Thyroid gland (tissue), 4 donors: ENCODE data around the gene SUN1. TPM values are rescaled to one million over a fixed set of nuclear protein-coding genes. Genes with fewer than 3 reads are reported as not detected.

Source experiments
- DNase-seq, 2 donors: peaks; one replicate each; pipeline ENCODE4 v3.0.0-alpha.2; 2019
- H3K27ac ChIP-seq, 3 donors: fragments of 200-600 bp; sonication (generic); 1 replicate in 2 of 3; 2 replicates in 1 of 3; pipeline ENCODE4 v1.5.1; 2016 to 2019; ENCODE audit warnings: mild to moderate bottlenecking in 1 of 3, moderate library complexity in 1 of 3
- H3K27me3 ChIP-seq: fragments of 200-600 bp; sonication (generic); one replicate; pipeline ENCODE4 v1.5.1; 2019
- H3K36me3 ChIP-seq, 2 donors: fragments of 200-600 bp; sonication (generic); one replicate each; pipeline ENCODE4 v1.5.1; 2016 to 2019
- H3K4me1 ChIP-seq, 2 donors: fragments of 200-600 bp; sonication (generic); one replicate each; pipeline ENCODE4 v1.5.1; 2017 to 2019
- H3K4me3 ChIP-seq, 3 donors: fragments of 200-600 bp; sonication (generic); replicated peaks in 1 of 3; 1 replicate in 2 of 3; 2 replicates in 1 of 3; pipeline ENCODE4 v1.5.1; 2016; ENCODE audit warnings: mild to moderate bottlenecking in 1 of 3
- H3K9me3 ChIP-seq: fragments of 200-600 bp; sonication (generic); one replicate; pipeline ENCODE4 v1.5.1; 2017
- CTCF ChIP-seq, 6 experiments: fragments of 200-600 bp in 3 of 6; fragments of 450-650 bp in 3 of 6; sonication (generic) in 3 of 6; IDR thresholded peaks; one replicate each; pipeline ENCODE4 v1.5.1; 2016 to 2019; ENCODE audit warnings: antibody characterized with exemption in 6 of 6, mild to moderate bottlenecking in 2 of 6, inconsistent platforms in 1 of 6, moderate library complexity in 1 of 6
- POLR2A ChIP-seq, 2 donors: fragments of 450-650 bp; IDR thresholded peaks; one replicate each; pipeline ENCODE4 v1.6.1; 2017; ENCODE audit warnings: antibody characterized with exemption in 2 of 2, mild to moderate bottlenecking in 2 of 2, moderate library complexity in 1 of 2
- WGBS, 2 donors: methylation state at CpG; one replicate each; pipeline ENCODE4 v1.1.5; 2017; 5-methylcytosine and 5-hydroxymethylcytosine counted together
- intact Hi-C: fragments of 100-400 bp; cut with DNase I; formaldehyde crosslinking; loops from one replicate; pipeline ENCODE4 v1.15.1; 2023
- total RNA-seq, 4 donors: library from RNA; depleted of rRNA; stranded (reverse); fragments of >200 nt; gene quantifications; one replicate each; pipeline ENCODE4 v1.2.3, GENCODE V29; 2016

The SUN1 gene
- total RNA-seq, 4 donors from 2014 or later = 146 to 260 (median 186) TPM

GRCh38 chr7:818031-818699, 14.1 kb upstream of the SUN1 start:
- peak in 4 of 6 experiments; percentile 22 to 39 (median 33) for TF ChIP-seq CTCF (IDR thresholded peaks at IDR 0.05)
- no peak for TF ChIP-seq POLR2A (IDR thresholded peaks at IDR 0.05)
- Histone ChIP-seq H3K27ac (no peak overlapping the region), H3K9me3 (no peaks in the 10 kb centered on the region), H3K4me3 (no peak overlapping the region), H3K4me1 (peaks cover 11 to 35% of the 10 kb centered on the region in 2 donors), H3K36me3 (no peaks in the 10 kb centered on the region), H3K27me3 (no peaks in the 10 kb centered on the region)
- intact Hi-C loops = no loop called here
- WGBS, 2 donors = 87 to 93% methylated on average over 7 to 8 of the region's 8 CpGs
- DNase-seq = no peak

GRCh38 chr7:820341-820740, 11.9 kb upstream of the SUN1 start:
- no peak overlapping the region for H3K27ac ChIP-seq
- H3K27me3 ChIP-seq = no peaks in the 10 kb centered on the region
- intact Hi-C loops = no loop called here
- no peak for TF ChIP-seq CTCF (IDR thresholded peaks at IDR 0.05)
- TF ChIP-seq POLR2A (IDR thresholded peaks at IDR 0.05) = no peak
- DNase-seq = no peak
- no peak overlapping the region for H3K4me3 ChIP-seq
- H3K9me3 ChIP-seq = no peaks in the 10 kb centered on the region
- no peaks in the 10 kb centered on the region for H3K36me3 ChIP-seq
- WGBS, 2 donors = 96 to 100% methylated on average over 1 of the region's 1 CpG
- H3K4me1 ChIP-seq = peaks cover 4 to 35% of the 10 kb centered on the region in 2 donors

GRCh38 chr7:821688-822087, 10.6 kb upstream of the SUN1 start:
- H3K27me3 ChIP-seq = no peaks in the 10 kb centered on the region
- H3K27ac ChIP-seq = no peak overlapping the region
- no peak overlapping the region for H3K4me3 ChIP-seq
- intact Hi-C loops = no loop called here
- no peaks in the 10 kb centered on the region for H3K36me3 ChIP-seq
- 69 to 72% methylated on average over 11 of the region's 11 CpGs for WGBS, 2 donors
- no peak for DNase-seq
- no peaks in the 10 kb centered on the region for H3K9me3 ChIP-seq
- peaks cover 4 to 35% of the 10 kb centered on the region in 2 donors for H3K4me1 ChIP-seq
- no peak for TF ChIP-seq CTCF (IDR thresholded peaks at IDR 0.05)
- no peak for TF ChIP-seq POLR2A (IDR thresholded peaks at IDR 0.05)

- Histone ChIP-seq H3K4me3 (no peak overlapping the region), H3K27ac (no peak overlapping the region), H3K4me1 (peaks cover 4 to 32% of the 10 kb centered on the region in 2 donors), H3K36me3 (no peaks in the 10 kb centered on the region), H3K9me3 (no peaks in the 10 kb centered on the region), H3K27me3 (no peaks in the 10 kb centered on the region)
- no peak for DNase-seq
- intact Hi-C loops = no loop called here
- WGBS, 2 donors = 87 to 90% methylated on average over 32 of the region's 32 CpGs
- TF ChIP-seq CTCF (IDR thresholded peaks at IDR 0.05) (no peak), POLR2A (IDR thresholded peaks at IDR 0.05) (no peak)
These were observed 9.5 kb upstream of the SUN1 start for GRCh38 chr7:822692-823276.

GRCh38 chr7:823649-824048, 8.6 kb upstream of the SUN1 start:
- no peak for DNase-seq
- no peaks in the 10 kb centered on the region for H3K36me3 ChIP-seq
- no peaks in the 10 kb centered on the region for H3K9me3 ChIP-seq
- peaks cover 0 to 28% of the 10 kb centered on the region in 2 donors for H3K4me1 ChIP-seq
- no peak overlapping the region for H3K27ac ChIP-seq
- H3K27me3 ChIP-seq = no peaks in the 10 kb centered on the region
- WGBS, 2 donors = 78 to 89% methylated on average over 8 of the region's 8 CpGs
- no peak overlapping the region for H3K4me3 ChIP-seq
- no peak for TF ChIP-seq CTCF (IDR thresholded peaks at IDR 0.05)
- intact Hi-C loops = no loop called here
